ENCODE measurements around the gene JMJD1C. TPM values are rescaled to one million over a fixed set of nuclear protein-coding genes. Genes with fewer than 3 reads are reported as not detected.

JMJD1C gene
- total RNA-seq, 1 donor from 2014 or later: 72.9 TPM

DNA sequence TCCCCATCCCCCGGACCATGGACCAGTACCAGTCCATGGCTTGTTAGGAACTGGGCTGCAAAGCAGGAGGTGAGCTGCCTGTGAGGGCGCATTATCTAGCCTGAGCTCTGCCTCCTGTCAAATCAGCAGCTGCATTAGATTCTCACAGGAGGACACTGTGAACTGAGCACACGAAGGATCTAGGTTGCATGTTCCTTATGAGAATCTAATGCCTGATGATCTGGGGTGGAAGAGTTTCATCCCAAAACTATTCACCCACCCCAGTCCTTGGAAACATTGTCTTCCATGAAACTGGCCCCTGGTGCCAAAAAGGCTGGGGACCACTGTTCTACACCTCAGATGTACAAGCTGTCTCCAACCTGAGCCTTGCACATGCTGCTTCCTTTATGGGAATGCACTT, 24.1 kb upstream of the JMJD1C start:
- no peak for TF ChIP-seq CTCF (IDR thresholded peaks at IDR 0.05)
- Mint-ChIP-seq H3K27me3 (ENCODE audit: low read depth) (no peaks in the 10 kb centered on the region), H3K9me3 (ENCODE audit: low read depth) (no peaks in the 10 kb centered on the region), H3K27ac (ENCODE audit: unreplicated experiment) (no peak overlapping the region), H3K4me3 (ENCODE audit: unreplicated experiment) (no peak overlapping the region), H3K4me1 (ENCODE audit: low read depth) (peaks cover 29% of the 10 kb centered on the region), H3K36me3 (ENCODE audit: low read depth) (peaks cover 1% of the 10 kb centered on the region)
- DNase-seq (ENCODE audit: low spot score): no peak

DNA sequence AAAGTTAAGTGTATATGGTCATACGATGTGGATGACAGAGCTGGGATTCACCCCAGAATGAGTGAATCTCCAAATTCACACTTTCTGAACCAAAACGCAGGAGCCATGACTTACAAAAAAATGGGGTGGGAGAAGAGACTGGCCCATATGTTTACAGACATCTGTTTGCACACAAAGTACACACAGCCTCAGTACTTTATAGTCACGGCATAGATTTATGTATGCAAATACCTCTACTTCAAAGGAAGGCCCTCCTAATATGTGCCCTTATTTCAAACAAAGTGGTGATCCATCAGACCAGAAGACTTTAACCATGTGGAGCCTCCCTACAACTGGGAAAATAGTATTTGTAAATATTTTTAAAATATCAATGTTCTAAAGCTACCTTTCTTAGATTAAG, 22.2 kb upstream of the JMJD1C start:
- TF ChIP-seq CTCF (IDR thresholded peaks at IDR 0.05): no peak
- no peak overlapping the region for H3K27ac Mint-ChIP-seq (ENCODE audit: unreplicated experiment)

GRCh38 chr10:63483983-63484382, 18.2 kb upstream of the JMJD1C start:
- no peak overlapping the region for H3K27ac Mint-ChIP-seq (ENCODE audit: unreplicated experiment)
- peaks cover 18% of the 10 kb centered on the region for H3K4me1 Mint-ChIP-seq (ENCODE audit: low read depth)
- no peak for TF ChIP-seq CTCF (IDR thresholded peaks at IDR 0.05)
- DNase-seq (ENCODE audit: low spot score): no peak
- no peaks in the 10 kb centered on the region for H3K36me3 Mint-ChIP-seq (ENCODE audit: low read depth)
- H3K27me3 Mint-ChIP-seq (ENCODE audit: low read depth): no peaks in the 10 kb centered on the region
- no peaks in the 10 kb centered on the region for H3K9me3 Mint-ChIP-seq (ENCODE audit: low read depth)
- H3K4me3 Mint-ChIP-seq (ENCODE audit: unreplicated experiment): no peak overlapping the region

More for the DNA sequence above, 22.2 kb upstream of the JMJD1C start:
- no peaks in the 10 kb centered on the region for H3K9me3 Mint-ChIP-seq (ENCODE audit: low read depth)
- no peak for DNase-seq (ENCODE audit: low spot score)
- no peak overlapping the region for H3K4me3 Mint-ChIP-seq (ENCODE audit: unreplicated experiment)
- H3K27me3 Mint-ChIP-seq (ENCODE audit: low read depth): no peaks in the 10 kb centered on the region
- H3K4me1 Mint-ChIP-seq (ENCODE audit: low read depth): peaks cover 31% of the 10 kb centered on the region
- peaks cover 1% of the 10 kb centered on the region for H3K36me3 Mint-ChIP-seq (ENCODE audit: low read depth)

- DNase-seq (ENCODE audit: low spot score): no peak
- Mint-ChIP-seq H3K36me3 (ENCODE audit: low read depth) (peaks cover 2% of the 10 kb centered on the region), H3K4me1 (ENCODE audit: low read depth) (peaks cover 21% of the 10 kb centered on the region), H3K27me3 (ENCODE audit: low read depth) (no peaks in the 10 kb centered on the region), H3K9me3 (ENCODE audit: low read depth) (no peaks in the 10 kb centered on the region), H3K27ac (ENCODE audit: unreplicated experiment) (no peak overlapping the region), H3K4me3 (ENCODE audit: unreplicated experiment) (no peak overlapping the region)
- no peak for TF ChIP-seq CTCF (IDR thresholded peaks at IDR 0.05)
Observed at GRCh38 chr10:63481815-63482421, 16.1 kb upstream of the JMJD1C start.

- no peak for TF ChIP-seq CTCF (IDR thresholded peaks at IDR 0.05)
- no peaks in the 10 kb centered on the region for H3K27me3 Mint-ChIP-seq (ENCODE audit: low read depth)
Observed at GRCh38 chr10:63480237-63480636, 14.5 kb upstream of the JMJD1C start.

More at GRCh38 chr10:63480237-63480636, 14.5 kb upstream of the JMJD1C start:
- Mint-ChIP-seq H3K27ac (ENCODE audit: unreplicated experiment) (no peak overlapping the region), H3K36me3 (ENCODE audit: low read depth) (peaks cover 2% of the 10 kb centered on the region), H3K4me1 (ENCODE audit: low read depth) (peaks cover 20% of the 10 kb centered on the region), H3K9me3 (ENCODE audit: low read depth) (no peaks in the 10 kb centered on the region), H3K4me3 (ENCODE audit: unreplicated experiment) (no peak overlapping the region)
- no peak for DNase-seq (ENCODE audit: low spot score)

All from chondrocyte (in vitro differentiated cells).